K562 (cell line): ENCODE results near the gene TNF. TPM values are rescaled to one million over a fixed set of nuclear protein-coding genes. Genes with fewer than 3 reads are reported as not detected.
A peak's percentile ranks its signal among the peaks of the same experiment; 100 is the strongest.

Experiments
- CXXC5 ChIP-seq: fragments of 250-450 bp; sonication (Bioruptor Pico); IDR thresholded peaks from 2 replicates; pipeline ENCODE4 v1.8.0; 2022; ENCODE audit warnings: inconsistent platforms, mild to moderate bottlenecking, moderate library complexity
- E2F8 ChIP-seq: fragments of 450-650 bp; IDR thresholded peaks from 2 replicates; pipeline ENCODE4 v1.7.1; 2018; ENCODE audit warnings: mild to moderate bottlenecking, low read depth; ENCODE audit not compliant: partially characterized antibody
- HLTF ChIP-seq: fragments of 450-650 bp; IDR thresholded peaks from 2 replicates; pipeline ENCODE4 v1.6.1; 2016
- IRF9 ChIP-seq: fragments of 450-650 bp; IDR thresholded peaks from 2 replicates; pipeline ENCODE4 v1.6.1; 2016; ENCODE audit warnings: missing biosample characterization, missing genetic modification characterization
- POLR2A ChIP-seq: fragments of 450-650 bp; conservative IDR thresholded peaks from 2 replicates; pipeline ENCODE4 v1.6.1; 2016
- PRDM10 ChIP-seq: fragments of 450-650 bp; IDR thresholded peaks from 2 replicates; pipeline ENCODE4 v1.6.1; 2018; ENCODE audit not compliant: partially characterized antibody
- TSHZ1 ChIP-seq: fragments of 250-450 bp; sonication (Bioruptor Pico); IDR thresholded peaks from 2 replicates; pipeline ENCODE4 v1.4.0; 2020; ENCODE audit warnings: mild to moderate bottlenecking, moderate library complexity
- ZNF217 ChIP-seq: sonication (generic); formaldehyde crosslinking; IDR thresholded peaks from 2 replicates; pipeline ENCODE4 v1.8.0; 2022; ENCODE audit warnings: mild to moderate bottlenecking, missing genetic modification reagents
- ZNF518B ChIP-seq: fragments of 250-450 bp; sonication (Bioruptor Pico); IDR thresholded peaks from 2 replicates; pipeline ENCODE4 v1.5.0; 2021; ENCODE audit warnings: mild to moderate bottlenecking, moderate library complexity
- polyA plus RNA-seq, 8 experiments: library from polyadenylated mRNA; depleted of rRNA in 4 of 8; stranded (reverse) in 5 of 8; unstranded in 3 of 8; fragments of >200 nt; fragmentation: Nextera tagmentation in 2 of 8; fragmentation: Illumina TruSeq in 1 of 8; extraction: Ambion mirVana in 2 of 8; extraction: Trizol in 1 of 8; gene quantifications; 2 replicates each; pipeline versions ENCODE4 v1.2.1 to v1.2.3, GENCODE V29; 2011 to 2014; ENCODE audit warnings: inconsistent platforms in 1 of 8, missing spikeins in 1 of 8
- total RNA-seq, 7 experiments: library from RNA; depleted of rRNA in 6 of 7; stranded (reverse); fragments of >200 nt in 6 of 7; fragmentation: Illumina TruSeq in 2 of 7; extraction: Trizol in 2 of 7; gene quantifications; 2 replicates each; pipeline versions ENCODE4 v1.2.1 to v1.2.3, GENCODE V29; 2011 to 2021; ENCODE audit warnings: low replicate concordance in 1 of 7

TNF gene
- total and polyA plus RNA-seq, 9 of the 15 experiments (the other 6 are each of a cell fraction or from before 2014, with no cell fraction given), result 0.08 to 0.40 TPM; not detected in 7

- TF ChIP-seq E2F8 (peak; percentile 83), CXXC5 (CRISPR knock-in tag) (peak; percentile 98), ZNF217 (CRISPR knock-in tag) (no peak), PRDM10 (peak; percentile 90), IRF9 (tag) (no peak), POLR2A (peak; percentile 99), TSHZ1 (CRISPR knock-in tag) (no peak), ZNF518B (CRISPR knock-in tag) (no peak), HLTF (peak; percentile 90; the same call in 1 of the 2 replicates)
These were observed 44.6 kb downstream of the TNF start (continued) for GRCh38 chr6:31619805-31620585.
